BLaER1 treated with 17β-estradiol and CSF1 and Interleukin-3, amounts not matched to agents 10 nM and 100 nM (cell line): Measurements from ENCODE around the gene NAP1L4.
A peak's percentile ranks its signal among the peaks of the same experiment; 100 is the strongest.

Source experiments
- H3K27ac ChIP-seq, 11 experiments: shearing (Covaris generic); formaldehyde crosslinking; 2 replicates each; pipeline ENCODE4 v1.8.1; 2022
- H3K27me3 ChIP-seq, 11 experiments: shearing (Covaris generic); formaldehyde crosslinking; 2 replicates each; pipeline ENCODE4 v1.8.1; 2022
- H3K36me3 ChIP-seq, 11 experiments: shearing (Covaris generic); formaldehyde crosslinking; 2 replicates each; pipeline ENCODE4 v1.8.1; 2022
- H3K4me1 ChIP-seq, 10 experiments: shearing (Covaris generic); formaldehyde crosslinking; 2 replicates each; pipeline ENCODE4 v1.8.1; 2022
- H3K4me2 ChIP-seq, 11 experiments: shearing (Covaris generic); formaldehyde crosslinking; 2 replicates each; pipeline ENCODE4 v1.8.1; 2022
- H3K4me3 ChIP-seq, 10 experiments: shearing (Covaris generic); formaldehyde crosslinking; 2 replicates each; pipeline ENCODE4 v1.8.1; 2022
- H3K9ac ChIP-seq, 11 experiments: shearing (Covaris generic); formaldehyde crosslinking; 2 replicates each; pipeline ENCODE4 v1.8.1; 2022
- H3K9me3 ChIP-seq, 11 experiments: shearing (Covaris generic); formaldehyde crosslinking; replicated peaks in 1 of 11; 2 replicates each; pipeline ENCODE4 v1.8.1; 2022
- H4K20me1 ChIP-seq, 11 experiments: shearing (Covaris generic); formaldehyde crosslinking; 2 replicates each; pipeline ENCODE4 v1.8.1; 2022
- Cebpa-rat ChIP-seq, 11 experiments: shearing (Covaris generic); IDR thresholded peaks; 2 replicates each; pipeline ENCODE4 v1.8.1; 2022

NAP1L4 gene

GRCh38 chr11:2929950-2930703, 62.0 kb downstream of the NAP1L4 start:
- H3K36me3 ChIP-seq: no peaks in the 10 kb centered on the region
- H3K4me3 ChIP-seq: peak overlapping the region; percentile 39 to 71 (median 57)
- peak overlapping the region in 8 of 11 experiments; percentile 18 to 84 (median 51); a peak in 12 of 22 replicates for H3K27ac ChIP-seq
- peak overlapping the region; percentile 7 to 78 (median 49); a peak in 16 of 22 replicates for H3K9ac ChIP-seq
- no peak for TF ChIP-seq Cebpa-rat (IDR thresholded peaks at IDR 0.05)
- no peaks in the 10 kb centered on the region for H3K9me3 ChIP-seq
- H3K27me3 ChIP-seq: peaks cover 34 to 69% (median 63%) of the 10 kb centered on the region in 11 experiments
- peak overlapping the region; percentile 85 to 99 (median 96) for H3K4me2 ChIP-seq
- peaks cover 59 to 72% (median 68%) of the 10 kb centered on the region in 10 experiments for H3K4me1 ChIP-seq
- H4K20me1 ChIP-seq: peaks cover 0 to 39% (median 27%) of the 10 kb centered on the region in 11 experiments; a peak in 18 of 22 replicates

DNA sequence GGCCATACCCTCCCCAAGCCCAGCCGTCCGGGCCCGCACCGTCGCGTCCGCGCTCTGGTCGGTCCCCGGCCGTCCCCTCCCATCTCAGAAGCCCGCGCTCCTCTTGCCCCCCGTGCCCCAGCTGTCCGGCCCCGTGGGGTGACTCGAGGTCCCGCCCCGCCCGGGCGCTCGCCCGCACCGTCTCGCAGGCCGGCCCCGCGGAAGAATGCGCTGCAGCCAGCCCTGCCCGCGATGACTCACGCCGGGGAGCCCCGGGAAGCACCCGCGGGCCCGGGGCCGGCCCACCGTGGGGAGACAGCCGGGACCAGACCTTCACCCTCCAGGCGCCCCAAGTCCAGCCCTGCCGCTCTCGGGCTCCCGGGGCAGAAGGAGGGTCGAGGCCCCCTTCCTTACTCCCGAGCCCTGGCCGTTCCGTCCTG, 62.6 kb downstream of the NAP1L4 start:
- peak overlapping the region in 5 of 11 experiments; percentile 18 to 84 (median 66); a peak in 11 of 22 replicates for H3K27ac ChIP-seq

DNA sequence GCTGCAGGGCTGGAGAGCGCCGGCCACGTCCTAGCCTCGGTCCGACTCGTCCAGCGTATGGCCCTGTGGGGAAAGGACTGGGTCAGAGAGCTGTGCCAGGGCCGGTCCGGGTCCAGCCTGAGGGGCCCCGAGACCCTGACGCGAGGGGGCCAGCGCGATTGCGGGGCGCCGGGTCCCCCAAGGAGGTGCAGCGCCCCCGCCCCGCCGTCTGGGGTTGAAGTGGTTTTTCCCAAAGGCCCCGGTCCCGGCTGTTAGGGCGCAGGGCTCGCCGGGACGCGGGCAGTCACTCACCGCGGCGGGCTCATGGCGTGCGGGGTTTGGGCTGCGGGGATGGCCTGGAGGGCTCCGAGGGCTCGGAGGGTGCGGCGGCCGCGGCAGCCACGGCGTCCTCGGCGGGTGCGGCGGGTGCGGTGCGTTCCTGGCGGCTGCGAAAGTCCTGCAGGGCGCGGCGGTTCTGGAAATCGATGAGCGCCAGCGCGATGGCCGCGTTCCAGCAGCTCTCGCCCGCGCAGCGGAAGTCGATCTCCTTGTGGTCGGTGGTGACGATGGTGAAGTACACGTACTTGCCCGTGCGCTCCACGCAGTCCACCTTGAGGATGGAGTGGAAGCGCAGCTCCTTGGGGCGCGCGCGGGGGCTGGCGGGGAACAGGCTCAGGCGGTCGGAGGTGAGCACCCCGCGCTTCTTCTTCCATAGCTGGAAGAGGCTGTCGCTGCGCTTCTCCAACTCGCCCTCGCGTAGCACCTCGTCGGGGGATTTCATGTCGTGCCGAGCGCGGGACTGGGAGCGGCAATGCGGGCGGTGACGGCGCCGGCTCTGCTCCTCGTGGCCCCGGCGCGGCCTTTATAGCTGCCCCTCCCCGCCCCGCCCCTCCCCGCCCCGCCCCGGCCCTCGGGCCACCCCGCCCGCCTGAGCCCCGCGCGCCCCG, 63.3 kb downstream of the NAP1L4 start, which contains the start of gene PHLDA2:
TSS of gene PHLDA2 (minus strand) at position 816 of the 926 bp plus-strand sequence. CDS start at position 760, 56 bp downstream.
- H3K4me3 ChIP-seq: peak within 1 kb of the TSS; percentile 44 to 71 (median 58)
- H3K4me2 ChIP-seq: peak within 1 kb of the TSS; percentile 85 to 99 (median 96)
- no peak for TF ChIP-seq Cebpa-rat (IDR thresholded peaks at IDR 0.05)
- peaks cover 34 to 69% (median 63%) of the 10 kb centered on the region in 11 experiments for H3K27me3 ChIP-seq
- H3K4me1 ChIP-seq: peaks cover 53 to 70% (median 60%) of the 10 kb centered on the region in 10 experiments
- H4K20me1 ChIP-seq: peaks cover 0 to 52% (median 27%) of the 10 kb centered on the region in 11 experiments; a peak in 18 of 22 replicates
- H3K36me3 ChIP-seq: no peaks in the 10 kb centered on the region
- H3K9ac ChIP-seq: peak within 1 kb of the TSS; percentile 7 to 78 (median 49); a peak in 17 of 22 replicates
- H3K9me3 ChIP-seq: no peaks in the 10 kb centered on the region
- H3K27ac ChIP-seq: peak within 1 kb of the TSS in 8 of 11 experiments; percentile 18 to 84 (median 51); a peak in 12 of 22 replicates

More for the DNA sequence above, 62.6 kb downstream of the NAP1L4 start:
- no peak for TF ChIP-seq Cebpa-rat (IDR thresholded peaks at IDR 0.05)
- Histone ChIP-seq H3K4me2 (peak overlapping the region; percentile 85 to 99 (median 96)), H3K4me1 (peaks cover 59 to 75% (median 66%) of the 10 kb centered on the region in 10 experiments), H3K9ac (peak overlapping the region in 9 of 11 experiments; percentile 26 to 78 (median 62); a peak in 14 of 22 replicates), H3K4me3 (peak overlapping the region; percentile 39 to 71 (median 57); a peak in 19 of 20 replicates), H3K27me3 (peaks cover 34 to 69% (median 63%) of the 10 kb centered on the region in 11 experiments), H4K20me1 (peaks cover 0 to 45% (median 27%) of the 10 kb centered on the region in 11 experiments; a peak in 18 of 22 replicates), H3K9me3 (no peaks in the 10 kb centered on the region), H3K36me3 (no peaks in the 10 kb centered on the region)

GRCh38 chr11:2927851-2928604, 64.1 kb downstream of the NAP1L4 start:
- peaks cover 44 to 62% (median 51%) of the 10 kb centered on the region in 10 experiments for H3K4me1 ChIP-seq
- TF ChIP-seq Cebpa-rat (IDR thresholded peaks at IDR 0.05): no peak
- H4K20me1 ChIP-seq: peaks cover 0 to 53% (median 27%) of the 10 kb centered on the region in 11 experiments; a peak in 18 of 22 replicates
- H3K27ac ChIP-seq: no peak overlapping the region
- no peaks in the 10 kb centered on the region for H3K9me3 ChIP-seq
- peak overlapping the region; percentile 44 to 71 (median 56); a peak in 18 of 20 replicates for H3K4me3 ChIP-seq
- peaks cover 34 to 69% (median 63%) of the 10 kb centered on the region in 11 experiments for H3K27me3 ChIP-seq
- H3K9ac ChIP-seq: peak overlapping the region in 5 of 11 experiments; percentile 17 to 61 (median 27); a peak in 5 of 22 replicates
- no peaks in the 10 kb centered on the region for H3K36me3 ChIP-seq
- H3K4me2 ChIP-seq: peak overlapping the region; percentile 74 to 99 (median 94)

GRCh38 chr11:2927121-2927800, 64.9 kb downstream of the NAP1L4 start:
- H3K4me1 ChIP-seq: peaks cover 37 to 60% (median 44%) of the 10 kb centered on the region in 10 experiments
- no peak for TF ChIP-seq Cebpa-rat (IDR thresholded peaks at IDR 0.05)
- H3K27me3 ChIP-seq: peaks cover 34 to 66% (median 59%) of the 10 kb centered on the region in 11 experiments
- no peaks in the 10 kb centered on the region for H3K9me3 ChIP-seq
- no peak overlapping the region for H3K27ac ChIP-seq
- peaks cover 0 to 53% (median 21%) of the 10 kb centered on the region in 11 experiments; a peak in 18 of 22 replicates for H4K20me1 ChIP-seq
- H3K9ac ChIP-seq: 0 out of 22 replicates have a peak overlapping the region, but pooled peaks of 1 of the 11 experiments have one; percentile 8
- peak overlapping the region; percentile 74 to 99 (median 94) for H3K4me2 ChIP-seq
- H3K36me3 ChIP-seq: no peaks in the 10 kb centered on the region
- peak overlapping the region in 2 of 10 experiments; percentile 68 to 71; a peak in 4 of 20 replicates for H3K4me3 ChIP-seq

DNA sequence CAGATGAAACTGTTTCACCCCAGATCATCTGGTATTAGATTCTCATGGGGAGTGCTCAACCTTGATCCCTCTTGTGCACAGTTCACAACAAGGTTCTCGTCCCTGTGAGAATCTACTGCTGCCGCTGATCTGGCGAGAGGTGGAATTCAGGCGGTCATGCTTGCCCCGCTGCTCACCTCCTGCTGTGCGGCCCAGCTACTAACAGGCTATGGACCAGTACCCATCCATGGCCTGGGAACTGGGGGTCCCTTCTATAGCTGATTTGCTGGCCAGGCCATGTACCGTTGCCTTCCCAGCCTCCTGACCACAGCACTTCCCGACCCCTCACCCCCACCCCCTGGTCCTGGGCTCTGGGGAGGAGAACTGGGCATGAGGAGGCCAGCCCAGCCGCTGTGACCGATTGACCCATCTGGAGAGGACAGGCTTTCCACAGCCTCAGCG, 65.5 kb downstream of the NAP1L4 start:
- peaks cover 36 to 60% (median 44%) of the 10 kb centered on the region in 10 experiments for H3K4me1 ChIP-seq

More for the DNA sequence above, 65.5 kb downstream of the NAP1L4 start:
- Histone ChIP-seq H3K4me2 (no peak overlapping the region), H3K9ac (no peak overlapping the region), H3K9me3 (no peaks in the 10 kb centered on the region), H3K27me3 (peaks cover 34 to 64% (median 55%) of the 10 kb centered on the region in 11 experiments), H3K4me3 (no peak overlapping the region), H3K27ac (no peak overlapping the region), H3K36me3 (no peaks in the 10 kb centered on the region), H4K20me1 (peaks cover 0 to 54% (median 21%) of the 10 kb centered on the region in 11 experiments; a peak in 18 of 22 replicates)
- no peak for TF ChIP-seq Cebpa-rat (IDR thresholded peaks at IDR 0.05)
